A549 treated with CpdA at 1 μM for 4 hours (cell line): Measurements from ENCODE around the gene WNT5B. TPM values are rescaled to one million over a fixed set of nuclear protein-coding genes. Genes with fewer than 3 reads are reported as not detected.

Experiments
- total RNA-seq: library from RNA; stranded (reverse); fragments of 200-300 nt; extraction: Qiagen RNA extraction; gene quantifications from 5 replicates; pipeline ENCODE4 v1.2.3, GENCODE V29; 2022; ENCODE audit warnings: low read depth

The WNT5B gene
- 1.4 to 2.9 TPM (median 2.1 TPM) in 5 replicates for total RNA-seq

GRCh38 chr12:1628666-1629337 is at the start of gene WNT5B:
Gene WNT5B, plus strand, starts transcription at chr12:1629231. Its CDS starts 2,124 bp downstream, at chr12:1631355.

GRCh38 chr12:1594261-1595025 is 34.6 kb upstream of the WNT5B start, which contains the start of gene FBXL14:
Gene FBXL14, minus strand, starts transcription at chr12:1594581. Its CDS starts 515 bp downstream, at chr12:1594066.

GRCh38 chr12:1690578-1691122 is 61.6 kb downstream of the WNT5B start, which contains the start of gene ADIPOR2:
Gene ADIPOR2, plus strand, starts transcription at chr12:1691070. Its CDS starts 63,274 bp downstream, at chr12:1754344.

Other genes with a start within 250 kb of the WNT5B start
- 8.6 to 14.0 TPM (median 12.9 TPM) in 5 replicates for gene FBXL14, start 34.6 kb upstream of the WNT5B start, total RNA-seq
- 52.9 to 56.9 TPM (median 56.4 TPM) in 5 replicates for gene ADIPOR2, start 61.8 kb downstream of the WNT5B start, total RNA-seq
- gene LRTM2, start 191.3 kb downstream of the WNT5B start, total RNA-seq, result not detected in 5 replicates